ENCODE measurements around the gene SAP130.

SAP130 gene

GRCh38 chr2:127993659-127994058 is 34.2 kb downstream of the SAP130 start:
- H3K4me3 Mint-ChIP-seq = no peak overlapping the region
- no peak overlapping the region for H3K27ac Mint-ChIP-seq
- DNase-seq (ENCODE audit: low spot score in 2 of 2) (no peak), ATAC-seq (no peak)
- H3K9me3 Mint-ChIP-seq = no peaks in the 10 kb centered on the region
- H3K36me3 Mint-ChIP-seq = peaks cover 98% of the 10 kb centered on the region
- no peaks in the 10 kb centered on the region for H3K4me1 Mint-ChIP-seq

GRCh38 chr2:127991742-127992141 is 36.1 kb downstream of the SAP130 start:
- ATAC-seq (no peak), DNase-seq (ENCODE audit: low spot score in 2 of 2) (no peak)
- Mint-ChIP-seq H3K4me3 (no peak overlapping the region), H3K4me1 (no peaks in the 10 kb centered on the region), H3K36me3 (peaks cover 98% of the 10 kb centered on the region), H3K9me3 (no peaks in the 10 kb centered on the region), H3K27ac (no peak overlapping the region)

GRCh38 chr2:127986548-127987079 is 41.2 kb downstream of the SAP130 start:
- H3K4me1 Mint-ChIP-seq = peaks cover 5% of the 10 kb centered on the region
- no peak overlapping the region for H3K4me3 Mint-ChIP-seq
- no peaks in the 10 kb centered on the region for H3K9me3 Mint-ChIP-seq
- peaks cover 98% of the 10 kb centered on the region for H3K36me3 Mint-ChIP-seq
- no peak for DNase-seq (ENCODE audit: low spot score in 2 of 2)
- peak overlapping the region; percentile 30 for H3K27ac Mint-ChIP-seq
- ATAC-seq = peak; percentile 26

GRCh38 chr2:127985735-127986134 is 42.1 kb downstream of the SAP130 start:
- Mint-ChIP-seq H3K9me3 (no peaks in the 10 kb centered on the region), H3K4me1 (peaks cover 5% of the 10 kb centered on the region), H3K4me3 (no peak overlapping the region), H3K36me3 (peaks cover 92% of the 10 kb centered on the region), H3K27ac (peak overlapping the region; percentile 70)
- no peak for DNase-seq (ENCODE audit: low spot score in 2 of 2)
- no peak for ATAC-seq

- ATAC-seq (peak; percentile 40), DNase-seq (ENCODE audit: low spot score in 2 of 2) (no peak)
- H3K4me3 Mint-ChIP-seq = no peak overlapping the region
- H3K36me3 Mint-ChIP-seq = peaks cover 91% of the 10 kb centered on the region
- H3K27ac Mint-ChIP-seq = peak overlapping the region; percentile 70
- H3K9me3 Mint-ChIP-seq = no peaks in the 10 kb centered on the region
- H3K4me1 Mint-ChIP-seq = peaks cover 5% of the 10 kb centered on the region
Measured at GRCh38 chr2:127985026-127985734, 42.7 kb downstream of the SAP130 start.

GRCh38 chr2:127984551-127984950 is 43.3 kb downstream of the SAP130 start:
- peak overlapping the region; percentile 70 for H3K27ac Mint-ChIP-seq
- no peak for DNase-seq (ENCODE audit: low spot score in 2 of 2)
- H3K36me3 Mint-ChIP-seq = peaks cover 91% of the 10 kb centered on the region
- peaks cover 5% of the 10 kb centered on the region for H3K4me1 Mint-ChIP-seq
- H3K9me3 Mint-ChIP-seq = no peaks in the 10 kb centered on the region
- no peak overlapping the region for H3K4me3 Mint-ChIP-seq
- no peak for ATAC-seq

GRCh38 chr2:127969446-127969845 is 58.4 kb downstream of the SAP130 start:
- ATAC-seq (no peak), DNase-seq (ENCODE audit: low spot score in 2 of 2) (no peak)
- Mint-ChIP-seq H3K9me3 (no peaks in the 10 kb centered on the region), H3K27ac (peak overlapping the region; percentile 21), H3K36me3 (peaks cover 64% of the 10 kb centered on the region), H3K4me1 (no peaks in the 10 kb centered on the region), H3K4me3 (no peak overlapping the region)

- H3K9me3 Mint-ChIP-seq = no peaks in the 10 kb centered on the region
- ATAC-seq (no peak), DNase-seq (ENCODE audit: low spot score in 2 of 2) (no peak)
- H3K27ac Mint-ChIP-seq = peak overlapping the region; percentile 21
- H3K4me3 Mint-ChIP-seq = no peak overlapping the region
- H3K4me1 Mint-ChIP-seq = no peaks in the 10 kb centered on the region
- H3K36me3 Mint-ChIP-seq = peaks cover 68% of the 10 kb centered on the region
Measured at GRCh38 chr2:127968610-127969339, 59.1 kb downstream of the SAP130 start.

GRCh38 chr2:127961729-127962128 is 66.1 kb downstream of the SAP130 start:
- ATAC-seq (no peak), DNase-seq (ENCODE audit: low spot score in 2 of 2) (no peak)
- Mint-ChIP-seq H3K4me1 (no peaks in the 10 kb centered on the region), H3K9me3 (no peaks in the 10 kb centered on the region), H3K36me3 (peaks cover 73% of the 10 kb centered on the region), H3K27ac (peak overlapping the region; percentile 48), H3K4me3 (no peak overlapping the region)

GRCh38 chr2:127957240-127957639 is 70.6 kb downstream of the SAP130 start:
- H3K4me1 Mint-ChIP-seq = no peaks in the 10 kb centered on the region
- DNase-seq (ENCODE audit: low spot score in 2 of 2) (no peak), ATAC-seq (no peak)
- H3K4me3 Mint-ChIP-seq = no peak overlapping the region
- no peaks in the 10 kb centered on the region for H3K9me3 Mint-ChIP-seq
- H3K36me3 Mint-ChIP-seq = peaks cover 36% of the 10 kb centered on the region
- H3K27ac Mint-ChIP-seq = no peak overlapping the region

- Mint-ChIP-seq H3K4me1 (no peaks in the 10 kb centered on the region), H3K4me3 (no peak overlapping the region), H3K36me3 (peaks cover 28% of the 10 kb centered on the region), H3K27ac (no peak overlapping the region), H3K9me3 (no peaks in the 10 kb centered on the region)
- ATAC-seq = no peak
- no peak for DNase-seq (ENCODE audit: low spot score in 2 of 2)
Measured at GRCh38 chr2:127954857-127955256, 73.0 kb downstream of the SAP130 start.

GRCh38 chr2:127953849-127954248 is 74.0 kb downstream of the SAP130 start:
- DNase-seq (ENCODE audit: low spot score in 2 of 2) = no peak
- no peaks in the 10 kb centered on the region for H3K9me3 Mint-ChIP-seq
- H3K4me3 Mint-ChIP-seq = no peak overlapping the region
- H3K27ac Mint-ChIP-seq = no peak overlapping the region
- ATAC-seq = no peak
- H3K36me3 Mint-ChIP-seq = peaks cover 28% of the 10 kb centered on the region
- no peaks in the 10 kb centered on the region for H3K4me1 Mint-ChIP-seq

- ATAC-seq (no peak), DNase-seq (ENCODE audit: low spot score in 2 of 2) (no peak)
- Mint-ChIP-seq H3K36me3 (peaks cover 28% of the 10 kb centered on the region), H3K4me3 (no peak overlapping the region), H3K4me1 (no peaks in the 10 kb centered on the region), H3K9me3 (no peaks in the 10 kb centered on the region), H3K27ac (no peak overlapping the region)
Measured at GRCh38 chr2:127953128-127953718, 74.6 kb downstream of the SAP130 start.

- ATAC-seq = no peak
- Mint-ChIP-seq H3K36me3 (peaks cover 48% of the 10 kb centered on the region), H3K9me3 (no peaks in the 10 kb centered on the region), H3K4me1 (no peaks in the 10 kb centered on the region), H3K4me3 (no peak overlapping the region), H3K27ac (no peak overlapping the region)
- DNase-seq (ENCODE audit: low spot score in 2 of 2) = no peak
Measured at GRCh38 chr2:127951026-127951425, 76.8 kb downstream of the SAP130 start.

GRCh38 chr2:127950264-127950663 is 77.6 kb downstream of the SAP130 start:
- DNase-seq (ENCODE audit: low spot score in 2 of 2) = no peak
- ATAC-seq = no peak
- Mint-ChIP-seq H3K4me1 (no peaks in the 10 kb centered on the region), H3K9me3 (no peaks in the 10 kb centered on the region), H3K4me3 (no peak overlapping the region), H3K27ac (no peak overlapping the region), H3K36me3 (peaks cover 56% of the 10 kb centered on the region)

Data from stimulated activated effector memory CD8-positive, alpha-beta T cell treated with anti-CD3 and anti-CD28 coated beads, Interleukin-12 subunit alpha, Interleukin-12 subunit beta, amount 100 ng/mL, for 72 hours (primary cell).